ENCODE results near the gene PLPP2. TPM values are rescaled to one million over a fixed set of nuclear protein-coding genes. Genes with fewer than 3 reads are reported as not detected.

The PLPP2 gene
- total RNA-seq, 1 donor from 2014 or later, result 5.7 TPM

GRCh38 chr19:309206-309565, 18.0 kb upstream of the PLPP2 start:
- Histone ChIP-seq H3K9me3 (no peaks in the 10 kb centered on the region), H3K36me3 (peaks cover 67% of the 10 kb centered on the region), H3K4me3 (peak overlapping the region; percentile 32), H3K4me1 (no peaks in the 10 kb centered on the region), H3K27me3 (no peaks in the 10 kb centered on the region), H3K27ac (peak overlapping the region; percentile 39)
- DNase-seq, result peak; percentile 52
- intact Hi-C loops (cut with DNase I), result no loop called here
- TF ChIP-seq CTCF (IDR thresholded peaks at IDR 0.05), result no peak
- ATAC-seq, result no peak

GRCh38 chr19:308471-309205, 17.4 kb upstream of the PLPP2 start:
- intact Hi-C loops (cut with DNase I), result no loop called here
- Histone ChIP-seq H3K36me3 (peaks cover 62% of the 10 kb centered on the region), H3K9me3 (no peaks in the 10 kb centered on the region), H3K27ac (peak overlapping the region; percentile 39), H3K4me1 (no peaks in the 10 kb centered on the region), H3K27me3 (no peaks in the 10 kb centered on the region), H3K4me3 (peak overlapping the region; percentile 32)
- DNase-seq (peak; percentile 63), ATAC-seq (peak; percentile 12)
- TF ChIP-seq CTCF (IDR thresholded peaks at IDR 0.05), result no peak

GRCh38 chr19:307793-308420, 16.7 kb upstream of the PLPP2 start:
- peak overlapping the region; percentile 39 for H3K27ac ChIP-seq
- ATAC-seq, result peak; percentile 2
- no peak for TF ChIP-seq CTCF (IDR thresholded peaks at IDR 0.05)

GRCh38 chr19:307111-307531, 15.9 kb upstream of the PLPP2 start:
- no peak for TF ChIP-seq CTCF (IDR thresholded peaks at IDR 0.05)
- no peaks in the 10 kb centered on the region for H3K4me1 ChIP-seq
- intact Hi-C loops (cut with DNase I), result no loop called here
- H3K9me3 ChIP-seq, result no peaks in the 10 kb centered on the region
- no peaks in the 10 kb centered on the region for H3K27me3 ChIP-seq
- peaks cover 56% of the 10 kb centered on the region for H3K36me3 ChIP-seq
- H3K4me3 ChIP-seq, result peak overlapping the region; percentile 32
- H3K27ac ChIP-seq, result no peak overlapping the region
- ATAC-seq, result no peak
- peak; percentile 60 for DNase-seq

More at GRCh38 chr19:307793-308420, 16.7 kb upstream of the PLPP2 start:
- no peaks in the 10 kb centered on the region for H3K4me1 ChIP-seq
- DNase-seq, result no peak
- peaks cover 56% of the 10 kb centered on the region for H3K36me3 ChIP-seq
- H3K4me3 ChIP-seq, result peak overlapping the region; percentile 32
- no peaks in the 10 kb centered on the region for H3K9me3 ChIP-seq
- intact Hi-C loops (cut with DNase I), result no loop called here
- no peaks in the 10 kb centered on the region for H3K27me3 ChIP-seq

GRCh38 chr19:306151-306900, 15.1 kb upstream of the PLPP2 start:
- intact Hi-C loops (cut with DNase I), result no loop called here
- no peak overlapping the region for H3K4me3 ChIP-seq
- H3K27me3 ChIP-seq, result no peaks in the 10 kb centered on the region
- H3K4me1 ChIP-seq, result no peaks in the 10 kb centered on the region
- H3K9me3 ChIP-seq, result no peaks in the 10 kb centered on the region
- ATAC-seq, result peak; percentile 6
- peaks cover 52% of the 10 kb centered on the region for H3K36me3 ChIP-seq
- DNase-seq, result peak; percentile 59
- TF ChIP-seq CTCF (IDR thresholded peaks at IDR 0.05), result no peak
- no peak overlapping the region for H3K27ac ChIP-seq

Data from upper lobe of right lung (tissue), 1 donor.